Measurements from ENCODE around the gene STXBP3.
A peak's percentile ranks its signal among the peaks of the same experiment; 100 is the strongest.

The STXBP3 gene

DNA sequence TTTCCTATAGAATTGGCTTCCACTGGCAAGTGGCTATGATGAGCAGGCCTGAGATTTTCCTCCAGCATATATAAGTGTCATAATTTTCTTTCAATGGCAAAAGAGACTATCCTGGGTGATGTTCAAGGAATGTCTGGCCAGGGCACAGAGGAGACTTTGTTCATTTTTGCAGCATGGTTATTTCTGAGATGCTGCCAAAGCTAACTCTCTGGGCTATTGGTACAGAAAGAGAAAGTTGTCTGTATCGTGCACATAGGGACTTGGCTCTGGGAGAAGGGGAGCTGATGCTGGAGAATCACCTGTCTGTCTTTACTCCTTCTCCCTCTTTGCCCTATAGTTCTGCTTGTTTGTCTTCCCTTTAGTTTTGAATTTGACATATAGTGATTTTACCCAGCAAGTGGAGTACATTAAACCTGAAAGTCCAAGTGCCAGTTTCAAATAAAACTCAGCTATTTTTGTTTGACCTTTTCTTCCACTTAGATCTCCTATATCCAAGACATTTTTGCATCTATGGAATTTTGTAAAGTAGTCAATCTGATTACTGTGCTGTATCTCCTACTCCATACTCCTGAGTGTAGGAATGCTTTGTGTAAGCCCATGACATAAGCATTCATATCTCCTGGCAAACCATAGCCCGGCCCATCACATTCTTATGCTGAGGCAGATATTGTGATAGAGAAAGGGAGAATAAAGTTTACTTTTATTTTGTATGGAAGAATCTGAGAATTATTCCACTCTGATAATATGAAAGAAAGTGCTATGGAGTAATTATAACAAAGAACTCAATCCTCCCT is 29.8 kb upstream of the STXBP3 start:
- no peak overlapping the region for H3K27ac ChIP-seq (ENCODE audit: low read depth, low read length)
- no peak overlapping the region for H2AK5ac ChIP-seq (ENCODE audit: low read length)
- H3K27me3 ChIP-seq (ENCODE audit: insufficient read depth, low read length, poor library complexity) = no peaks in the 10 kb centered on the region
- no peak overlapping the region for H3K4me3 ChIP-seq (ENCODE audit: low read length)
- no peak overlapping the region for H3K4ac ChIP-seq (ENCODE audit: low read depth, low read length)
- whole genome bisulfite sequencing (ENCODE audit: extremely low coverage, insufficient coverage, low lambda C conversion rate) = no CpG with 5 or more reads among the region's 2 CpGs
- H2BK120ac ChIP-seq (ENCODE audit: low read depth, low read length) = no peak overlapping the region
- no peak overlapping the region for H3K18ac ChIP-seq (ENCODE audit: low read length)
- H3K4me2 ChIP-seq (ENCODE audit: low read length) = no peak overlapping the region
- no peak overlapping the region for H3K23ac ChIP-seq (ENCODE audit: low read length)
- no peak overlapping the region for H4K8ac ChIP-seq (ENCODE audit: low read depth, low read length)
- H3K79me2 ChIP-seq (ENCODE audit: control insufficient read depth, insufficient read depth, low read length) = no peaks in the 10 kb centered on the region
- no peaks in the 10 kb centered on the region for H3K4me1 ChIP-seq (ENCODE audit: control insufficient read depth, low read depth, low read length)
- no peak for DNase-seq
- no peak overlapping the region for H3K56ac ChIP-seq (ENCODE audit: low read length)
- H3K9ac ChIP-seq (ENCODE audit: low read length) = no peak overlapping the region
- no peak overlapping the region for H4K5ac ChIP-seq (ENCODE audit: low read length)
- H2BK15ac ChIP-seq (replicated peaks; ENCODE audit: low read depth) = no peak overlapping the region
- H3K36me3 ChIP-seq (ENCODE audit: control insufficient read depth, insufficient read depth, low read length) = no peaks in the 10 kb centered on the region
- H2BK5ac ChIP-seq (ENCODE audit: low read length) = no peak overlapping the region
- H3K79me1 ChIP-seq (ENCODE audit: low read length) = no peaks in the 10 kb centered on the region

DNA sequence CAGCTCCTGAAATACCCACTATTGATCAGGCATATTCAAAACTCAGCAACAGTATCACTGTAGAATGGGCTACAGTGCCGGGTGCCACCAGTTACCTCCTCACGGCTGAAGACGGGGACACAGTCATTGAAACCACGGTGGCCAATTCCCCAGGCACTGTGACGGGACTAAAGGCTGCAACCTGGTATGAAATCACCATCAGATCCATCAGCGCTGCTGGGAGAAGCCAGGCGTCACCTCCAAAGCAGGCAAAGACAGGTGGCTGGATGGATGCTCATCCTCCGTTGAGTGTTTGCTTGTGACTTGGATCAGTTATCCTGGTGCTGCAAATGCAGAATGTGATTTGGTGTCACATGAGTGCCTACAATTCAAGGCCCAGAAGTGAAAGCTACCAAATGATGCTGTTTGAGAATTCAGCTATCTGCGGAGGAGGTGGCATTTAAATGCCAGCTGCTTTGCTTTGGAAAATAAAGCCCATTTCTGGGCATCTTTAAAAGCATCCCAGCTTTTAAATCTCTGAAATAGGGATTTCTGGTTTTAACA is 28.6 kb upstream of the STXBP3 start:
- Histone ChIP-seq H3K4me2 (ENCODE audit: low read length) (no peak overlapping the region), H3K36me3 (ENCODE audit: control insufficient read depth, insufficient read depth, low read length) (no peaks in the 10 kb centered on the region), H3K4ac (ENCODE audit: low read depth, low read length) (no peak overlapping the region), H3K56ac (ENCODE audit: low read length) (no peak overlapping the region), H4K5ac (ENCODE audit: low read length) (no peak overlapping the region), H3K4me1 (ENCODE audit: control insufficient read depth, low read depth, low read length) (no peaks in the 10 kb centered on the region), H3K18ac (ENCODE audit: low read length) (no peak overlapping the region), H3K9ac (ENCODE audit: low read length) (no peak overlapping the region), H2BK120ac (ENCODE audit: low read depth, low read length) (no peak overlapping the region), H3K27ac (ENCODE audit: low read depth, low read length) (no peak overlapping the region), H2BK15ac (replicated peaks; ENCODE audit: low read depth) (no peak overlapping the region), H2BK5ac (ENCODE audit: low read length) (no peak overlapping the region), H3K23ac (ENCODE audit: low read length) (no peak overlapping the region), H3K79me1 (ENCODE audit: low read length) (no peaks in the 10 kb centered on the region), H3K4me3 (ENCODE audit: low read length) (no peak overlapping the region), H3K27me3 (ENCODE audit: insufficient read depth, low read length, poor library complexity) (no peaks in the 10 kb centered on the region), H2AK5ac (ENCODE audit: low read length) (no peak overlapping the region), H4K8ac (ENCODE audit: low read depth, low read length) (no peak overlapping the region), H3K79me2 (ENCODE audit: control insufficient read depth, insufficient read depth, low read length) (no peaks in the 10 kb centered on the region)
- WGBS (ENCODE audit: extremely low coverage, insufficient coverage, low lambda C conversion rate) = no CpG with 5 or more reads among the region's 9 CpGs
- no peak for DNase-seq

DNA sequence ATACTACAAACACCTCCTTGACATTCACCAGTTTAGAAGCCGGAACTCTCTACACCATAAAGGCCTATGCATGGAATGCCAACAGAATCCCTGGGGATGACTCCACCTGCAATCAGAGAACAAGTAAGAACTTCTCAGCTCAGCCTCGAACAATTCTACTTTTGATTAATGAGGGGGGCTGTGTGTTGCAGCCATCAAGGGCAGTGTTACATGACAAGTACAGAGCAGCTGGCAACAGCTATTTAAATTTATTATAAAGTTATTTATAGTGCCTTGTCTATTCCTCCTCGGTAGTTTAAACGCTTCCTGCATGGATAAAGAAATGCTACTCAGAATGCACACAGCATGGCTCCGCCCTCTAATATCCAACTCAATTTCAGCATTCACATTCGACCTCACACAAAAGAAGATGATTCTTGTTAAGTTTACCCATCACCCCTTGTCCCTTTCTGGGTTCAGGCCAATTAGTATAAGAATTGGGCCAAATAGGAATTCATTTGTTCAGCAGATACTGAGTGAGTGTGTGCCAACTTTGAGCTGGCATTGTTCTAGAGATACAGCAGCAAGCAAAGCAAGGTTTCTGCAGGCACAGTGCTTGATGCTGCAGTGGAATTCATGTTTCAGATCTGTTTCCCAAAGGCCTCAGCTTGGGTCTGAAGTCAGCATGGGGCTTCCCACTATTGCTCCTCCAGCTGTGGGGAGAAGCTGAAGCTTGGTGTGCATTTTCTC is 27.4 kb upstream of the STXBP3 start:
- WGBS (ENCODE audit: extremely low coverage, insufficient coverage, low lambda C conversion rate) = no CpG with 5 or more reads among the region's 6 CpGs
- no peak overlapping the region for H3K27ac ChIP-seq (ENCODE audit: low read depth, low read length)
- no peak overlapping the region for H3K9ac ChIP-seq (ENCODE audit: low read length)
- no peak overlapping the region for H2BK15ac ChIP-seq (replicated peaks; ENCODE audit: low read depth)
- no peak overlapping the region for H3K23ac ChIP-seq (ENCODE audit: low read length)
- H3K27me3 ChIP-seq (ENCODE audit: insufficient read depth, low read length, poor library complexity) = no peaks in the 10 kb centered on the region
- no peak overlapping the region for H4K5ac ChIP-seq (ENCODE audit: low read length)
- no peaks in the 10 kb centered on the region for H3K4me1 ChIP-seq (ENCODE audit: control insufficient read depth, low read depth, low read length)
- H3K79me2 ChIP-seq (ENCODE audit: control insufficient read depth, insufficient read depth, low read length) = no peaks in the 10 kb centered on the region
- H3K4me2 ChIP-seq (ENCODE audit: low read length) = no peak overlapping the region
- H3K4me3 ChIP-seq (ENCODE audit: low read length) = no peak overlapping the region
- no peak overlapping the region for H2BK5ac ChIP-seq (ENCODE audit: low read length)
- H3K36me3 ChIP-seq (ENCODE audit: control insufficient read depth, insufficient read depth, low read length) = no peaks in the 10 kb centered on the region
- no peaks in the 10 kb centered on the region for H3K79me1 ChIP-seq (ENCODE audit: low read length)
- H3K56ac ChIP-seq (ENCODE audit: low read length) = no peak overlapping the region
- no peak overlapping the region for H2BK120ac ChIP-seq (ENCODE audit: low read depth, low read length)
- DNase-seq = no peak
- H2AK5ac ChIP-seq (ENCODE audit: low read length) = no peak overlapping the region
- no peak overlapping the region for H4K8ac ChIP-seq (ENCODE audit: low read depth, low read length)
- H3K18ac ChIP-seq (ENCODE audit: low read length) = no peak overlapping the region
- no peak overlapping the region for H3K4ac ChIP-seq (ENCODE audit: low read depth, low read length)

DNA sequence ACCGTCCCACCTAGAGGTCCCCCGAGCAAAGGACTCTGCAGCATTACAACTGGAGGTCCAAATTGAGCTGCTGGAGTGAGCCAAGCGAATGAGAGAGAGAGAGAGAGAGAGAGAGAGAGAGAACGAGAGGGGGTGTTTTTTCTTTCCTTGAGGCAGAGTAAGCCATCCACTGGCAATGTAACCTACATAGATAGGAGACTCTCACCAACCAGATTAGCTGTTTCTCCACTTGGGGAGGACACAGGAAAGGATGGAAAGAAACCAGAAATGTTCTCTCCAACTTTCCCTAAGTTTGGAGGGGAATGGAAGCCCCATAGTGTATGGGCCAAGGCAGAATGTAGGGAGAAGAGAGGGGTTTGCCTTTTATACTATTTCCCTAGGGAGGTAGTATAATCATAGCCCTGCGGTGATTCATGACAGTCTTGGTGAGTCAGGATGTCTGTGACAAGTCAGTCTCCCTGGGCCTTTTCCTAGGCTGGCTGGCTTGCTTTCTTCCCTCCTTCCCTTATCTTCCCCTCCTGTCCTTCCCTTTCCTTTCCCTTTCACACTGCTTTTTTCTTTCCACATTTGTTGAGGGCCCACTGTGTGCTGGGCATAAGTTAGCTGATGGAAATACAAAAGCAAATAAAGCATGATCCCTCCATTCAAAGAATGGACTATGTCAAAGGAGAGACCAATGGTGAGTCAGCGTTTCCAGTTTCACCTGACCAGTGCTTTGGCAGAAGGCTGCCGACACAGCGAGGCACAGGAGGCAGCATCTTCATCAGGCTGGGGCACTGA is 26.6 kb upstream of the STXBP3 start:
- Histone ChIP-seq H3K79me1 (ENCODE audit: low read length) (no peaks in the 10 kb centered on the region), H3K27ac (ENCODE audit: low read depth, low read length) (no peak overlapping the region), H3K36me3 (ENCODE audit: control insufficient read depth, insufficient read depth, low read length) (no peaks in the 10 kb centered on the region), H3K4me3 (ENCODE audit: low read length) (no peak overlapping the region), H3K27me3 (ENCODE audit: insufficient read depth, low read length, poor library complexity) (no peaks in the 10 kb centered on the region), H3K23ac (ENCODE audit: low read length) (no peak overlapping the region), H2BK5ac (ENCODE audit: low read length) (no peak overlapping the region), H3K4me2 (ENCODE audit: low read length) (no peak overlapping the region), H3K18ac (ENCODE audit: low read length) (no peak overlapping the region), H3K4me1 (ENCODE audit: control insufficient read depth, low read depth, low read length) (no peaks in the 10 kb centered on the region), H4K8ac (ENCODE audit: low read depth, low read length) (no peak overlapping the region), H3K56ac (ENCODE audit: low read length) (no peak overlapping the region), H2BK120ac (ENCODE audit: low read depth, low read length) (no peak overlapping the region), H4K5ac (ENCODE audit: low read length) (no peak overlapping the region), H3K79me2 (ENCODE audit: control insufficient read depth, insufficient read depth, low read length) (no peaks in the 10 kb centered on the region), H2AK5ac (ENCODE audit: low read length) (no peak overlapping the region), H3K4ac (ENCODE audit: low read depth, low read length) (no peak overlapping the region), H2BK15ac (replicated peaks; ENCODE audit: low read depth) (no peak overlapping the region), H3K9ac (ENCODE audit: low read length) (no peak overlapping the region)
- DNase-seq = peak; percentile 36
- no CpG with 5 or more reads among the region's 8 CpGs for WGBS (ENCODE audit: extremely low coverage, insufficient coverage, low lambda C conversion rate)

DNA sequence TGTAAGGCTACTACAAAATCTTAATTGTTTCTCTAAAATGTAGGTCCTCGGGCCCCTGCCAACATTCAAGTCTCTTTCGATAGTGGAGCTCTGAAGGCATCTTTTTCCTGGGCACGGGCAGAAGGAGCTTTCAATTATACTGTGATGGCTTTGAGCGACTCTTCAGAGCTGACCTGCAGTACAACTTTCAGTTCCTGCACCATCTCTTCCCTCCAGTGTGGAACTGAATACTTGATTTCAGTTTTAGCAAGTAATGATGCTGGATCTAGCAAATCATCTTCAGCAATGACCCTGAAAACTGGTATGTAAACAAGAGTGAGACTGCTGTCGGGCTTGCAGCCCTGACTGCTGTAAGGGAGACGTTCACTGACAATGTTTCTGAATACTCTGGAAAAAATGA is 24.2 kb upstream of the STXBP3 start:
- H3K4me3 ChIP-seq (ENCODE audit: low read length) = no peak overlapping the region
- no peak overlapping the region for H2BK15ac ChIP-seq (replicated peaks; ENCODE audit: low read depth)
- H3K79me1 ChIP-seq (ENCODE audit: low read length) = no peaks in the 10 kb centered on the region
- no peak overlapping the region for H3K4me2 ChIP-seq (ENCODE audit: low read length)
- H3K27me3 ChIP-seq (ENCODE audit: insufficient read depth, low read length, poor library complexity) = no peaks in the 10 kb centered on the region
- H3K36me3 ChIP-seq (ENCODE audit: control insufficient read depth, insufficient read depth, low read length) = no peaks in the 10 kb centered on the region
- DNase-seq = no peak
- no peak overlapping the region for H3K18ac ChIP-seq (ENCODE audit: low read length)
- no peaks in the 10 kb centered on the region for H3K79me2 ChIP-seq (ENCODE audit: control insufficient read depth, insufficient read depth, low read length)
- no peak overlapping the region for H4K8ac ChIP-seq (ENCODE audit: low read depth, low read length)
- H4K5ac ChIP-seq (ENCODE audit: low read length) = no peak overlapping the region
- no peak overlapping the region for H3K9ac ChIP-seq (ENCODE audit: low read length)
- WGBS (ENCODE audit: extremely low coverage, insufficient coverage, low lambda C conversion rate) = no CpG with 5 or more reads among the region's 6 CpGs
- H3K4me1 ChIP-seq (ENCODE audit: control insufficient read depth, low read depth, low read length) = no peaks in the 10 kb centered on the region
- no peak overlapping the region for H3K27ac ChIP-seq (ENCODE audit: low read depth, low read length)
- H2BK120ac ChIP-seq (ENCODE audit: low read depth, low read length) = no peak overlapping the region
- no peak overlapping the region for H3K23ac ChIP-seq (ENCODE audit: low read length)
- H3K4ac ChIP-seq (ENCODE audit: low read depth, low read length) = no peak overlapping the region
- no peak overlapping the region for H2AK5ac ChIP-seq (ENCODE audit: low read length)
- H3K56ac ChIP-seq (ENCODE audit: low read length) = no peak overlapping the region
- H2BK5ac ChIP-seq (ENCODE audit: low read length) = no peak overlapping the region
